ENCODE results near the gene COL24A1. TPM values are rescaled to one million over a fixed set of nuclear protein-coding genes. Genes with fewer than 3 reads are reported as not detected.

Gene COL24A1
- not detected for total RNA-seq

- Mint-ChIP-seq H3K27ac (no peak within 1 kb of the TSS), H3K36me3 (no peaks in the 10 kb centered on the region), H3K9me3 (no peaks in the 10 kb centered on the region), H3K4me3 (no peak within 1 kb of the TSS), H3K27me3 (peaks cover 26% of the 10 kb centered on the region), H3K4me1 (ENCODE audit: low read depth) (peaks cover 4% of the 10 kb centered on the region)
- DNase-seq: no peak
- CTCF ChIA-PET: no interaction called here
- POLR2A ChIA-PET: no interaction called here
- intact Hi-C loops (cut with micrococcal nuclease): no loop called here
These were observed at the start of gene COL24A1 for GRCh38 chr1:86156566-86157455. COL24A1 (minus strand) TSS chr1:86156772; CDS start chr1:86156396, 376 bp downstream.

- CTCF ChIA-PET: no interaction called here
- POLR2A ChIA-PET: no interaction called here
- no peak for DNase-seq
- no peaks in the 10 kb centered on the region for H3K27me3 Mint-ChIP-seq
- intact Hi-C loops (cut with micrococcal nuclease): no loop called here
- no peaks in the 10 kb centered on the region for H3K9me3 Mint-ChIP-seq
- H3K4me1 Mint-ChIP-seq (ENCODE audit: low read depth): no peaks in the 10 kb centered on the region
- H3K36me3 Mint-ChIP-seq: no peaks in the 10 kb centered on the region
- no peak overlapping the region for H3K27ac Mint-ChIP-seq
- no peak overlapping the region for H3K4me3 Mint-ChIP-seq
These were observed 49.2 kb upstream of the COL24A1 start for GRCh38 chr1:86205741-86206140.

GRCh38 chr1:86202552-86203340 lies 46.2 kb upstream of the COL24A1 start:
- H3K36me3 Mint-ChIP-seq: no peaks in the 10 kb centered on the region
- ChIA-PET POLR2A (no interaction called here), CTCF (interaction anchor here (0.6 kb wide), 1 partner anchor 155 kb away, joined by 3 read pairs; no protein-coding TSS in a partner anchor)
- no peak overlapping the region for H3K27ac Mint-ChIP-seq
- no peaks in the 10 kb centered on the region for H3K9me3 Mint-ChIP-seq
- intact Hi-C loops (cut with micrococcal nuclease): no loop called here
- H3K4me1 Mint-ChIP-seq (ENCODE audit: low read depth): no peaks in the 10 kb centered on the region
- H3K27me3 Mint-ChIP-seq: no peaks in the 10 kb centered on the region
- no peak overlapping the region for H3K4me3 Mint-ChIP-seq
- no peak for DNase-seq

DNA sequence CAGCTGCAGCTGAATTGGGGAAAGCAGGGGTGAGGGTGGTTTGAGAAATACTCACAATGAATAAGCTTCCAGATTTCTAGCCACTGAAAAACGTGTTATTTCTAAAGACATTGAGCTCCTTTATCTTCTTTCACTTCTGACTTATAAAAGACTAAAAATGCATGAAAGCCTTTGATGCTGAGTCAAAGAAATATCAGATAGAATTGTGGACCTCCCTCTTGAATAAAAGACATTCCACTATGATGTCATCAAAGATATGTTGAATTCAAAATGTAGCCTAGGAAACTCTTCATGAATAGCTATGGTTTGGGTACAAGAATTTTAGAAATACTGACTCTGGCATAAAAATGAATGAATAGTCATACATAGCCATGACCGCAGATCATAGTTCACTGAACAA lies 44.7 kb upstream of the COL24A1 start:
- no peaks in the 10 kb centered on the region for H3K36me3 Mint-ChIP-seq
- POLR2A ChIA-PET: no interaction called here
- H3K27me3 Mint-ChIP-seq: no peaks in the 10 kb centered on the region
- H3K4me1 Mint-ChIP-seq (ENCODE audit: low read depth): no peaks in the 10 kb centered on the region
- H3K9me3 Mint-ChIP-seq: no peaks in the 10 kb centered on the region
- intact Hi-C loops (cut with micrococcal nuclease): no loop called here
- H3K4me3 Mint-ChIP-seq: no peak overlapping the region
- H3K27ac Mint-ChIP-seq: no peak overlapping the region
- CTCF ChIA-PET: interaction anchor here (0.5 kb wide), 1 partner anchor 878 kb away, joined by 3 read pairs; no protein-coding TSS in a partner anchor
- DNase-seq: no peak

GRCh38 chr1:86200901-86201300 lies 44.3 kb upstream of the COL24A1 start:
- H3K4me3 Mint-ChIP-seq: no peak overlapping the region
- no peaks in the 10 kb centered on the region for H3K4me1 Mint-ChIP-seq (ENCODE audit: low read depth)
- H3K27me3 Mint-ChIP-seq: no peaks in the 10 kb centered on the region

GRCh38 chr1:86197206-86197855 lies 40.8 kb upstream of the COL24A1 start:
- H3K9me3 Mint-ChIP-seq: no peaks in the 10 kb centered on the region
- no peaks in the 10 kb centered on the region for H3K4me1 Mint-ChIP-seq (ENCODE audit: low read depth)
- CTCF ChIA-PET: no interaction called here
- POLR2A ChIA-PET: no interaction called here
- no peak for DNase-seq
- no peaks in the 10 kb centered on the region for H3K36me3 Mint-ChIP-seq
- intact Hi-C loops (cut with micrococcal nuclease): no loop called here
- H3K4me3 Mint-ChIP-seq: no peak overlapping the region
- no peak overlapping the region for H3K27ac Mint-ChIP-seq
- H3K27me3 Mint-ChIP-seq: no peaks in the 10 kb centered on the region

More at GRCh38 chr1:86200901-86201300, 44.3 kb upstream of the COL24A1 start:
- intact Hi-C loops (cut with micrococcal nuclease): no loop called here
- H3K27ac Mint-ChIP-seq: no peak overlapping the region
- no peaks in the 10 kb centered on the region for H3K36me3 Mint-ChIP-seq
- POLR2A ChIA-PET: no interaction called here
- DNase-seq: no peak
- CTCF ChIA-PET: interaction anchor here (0.5 kb wide), 1 partner anchor 878 kb away, joined by 3 read pairs; no protein-coding TSS in a partner anchor
- H3K9me3 Mint-ChIP-seq: no peaks in the 10 kb centered on the region

DNA sequence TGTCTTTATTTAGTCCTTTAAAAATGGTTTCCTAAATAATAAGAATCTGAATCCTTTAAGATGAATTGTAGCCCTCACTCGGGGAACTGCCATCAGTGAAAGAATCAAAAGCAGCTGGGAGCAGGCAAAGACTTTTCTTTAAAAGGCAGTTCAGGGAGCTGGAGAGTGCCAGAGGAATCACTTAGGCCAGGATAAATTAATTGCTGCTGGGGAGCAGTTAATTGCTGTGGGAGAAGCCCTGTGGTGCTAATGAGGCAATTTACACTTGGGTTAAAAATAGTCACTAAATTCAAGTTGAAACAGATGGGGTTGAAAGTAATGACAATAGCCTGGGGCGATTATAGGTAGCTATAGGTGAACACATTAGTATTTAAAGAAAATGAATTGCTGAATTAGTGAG lies 38.7 kb upstream of the COL24A1 start:
- DNase-seq: no peak
- no peaks in the 10 kb centered on the region for H3K4me1 Mint-ChIP-seq (ENCODE audit: low read depth)
- ChIA-PET CTCF (no interaction called here), POLR2A (no interaction called here)
- H3K27me3 Mint-ChIP-seq: no peaks in the 10 kb centered on the region
- H3K9me3 Mint-ChIP-seq: no peaks in the 10 kb centered on the region
- intact Hi-C loops (cut with micrococcal nuclease): no loop called here
- H3K36me3 Mint-ChIP-seq: no peaks in the 10 kb centered on the region
- H3K4me3 Mint-ChIP-seq: no peak overlapping the region
- no peak overlapping the region for H3K27ac Mint-ChIP-seq

DNA sequence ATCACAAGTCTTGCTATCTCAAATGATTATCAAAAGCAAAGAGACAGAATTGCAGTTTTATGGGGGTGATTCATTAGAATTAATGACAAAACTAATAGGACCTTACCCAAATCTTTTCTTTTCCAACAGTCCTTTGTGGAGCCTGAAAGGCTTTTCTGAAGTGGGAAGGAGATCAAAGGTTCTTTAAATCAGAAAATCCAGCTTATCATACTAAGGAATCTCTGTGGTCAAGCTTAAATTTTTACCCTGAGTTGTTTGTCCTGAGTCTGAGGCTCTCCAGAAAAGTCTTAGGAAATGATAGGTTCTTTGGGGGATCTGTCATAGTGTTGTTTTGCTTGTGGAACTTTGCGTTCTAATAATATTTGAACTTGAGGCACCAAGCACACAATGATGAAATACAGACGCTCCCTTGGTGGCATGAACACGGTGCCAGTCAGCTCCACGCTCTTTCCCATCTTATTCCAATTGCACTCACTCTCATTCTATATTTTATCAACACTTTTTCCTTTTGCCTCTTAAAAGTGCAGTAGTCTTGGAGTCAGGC lies 38.0 kb upstream of the COL24A1 start:
- POLR2A ChIA-PET: no interaction called here
- H3K4me1 Mint-ChIP-seq (ENCODE audit: low read depth): no peaks in the 10 kb centered on the region
- no peaks in the 10 kb centered on the region for H3K9me3 Mint-ChIP-seq
- CTCF ChIA-PET: interaction anchor here (0.6 kb wide), 1 partner anchor 17 kb away, joined by 3 read pairs; no protein-coding TSS in a partner anchor
- no peak overlapping the region for H3K4me3 Mint-ChIP-seq
- no peaks in the 10 kb centered on the region for H3K36me3 Mint-ChIP-seq
- H3K27me3 Mint-ChIP-seq: no peaks in the 10 kb centered on the region
- no peak overlapping the region for H3K27ac Mint-ChIP-seq
- intact Hi-C loops (cut with micrococcal nuclease): no loop called here
- no peak for DNase-seq

- no peaks in the 10 kb centered on the region for H3K9me3 Mint-ChIP-seq
- no peaks in the 10 kb centered on the region for H3K36me3 Mint-ChIP-seq
- intact Hi-C loops (cut with micrococcal nuclease): no loop called here
- H3K4me1 Mint-ChIP-seq (ENCODE audit: low read depth): no peaks in the 10 kb centered on the region
- no peak for DNase-seq
- H3K4me3 Mint-ChIP-seq: no peak overlapping the region
- H3K27me3 Mint-ChIP-seq: no peaks in the 10 kb centered on the region
- ChIA-PET POLR2A (no interaction called here), CTCF (no interaction called here)
- no peak overlapping the region for H3K27ac Mint-ChIP-seq
These were observed 35.8 kb upstream of the COL24A1 start for GRCh38 chr1:86192417-86192816.

GRCh38 chr1:86191958-86192357 lies 35.4 kb upstream of the COL24A1 start:
- Mint-ChIP-seq H3K36me3 (no peaks in the 10 kb centered on the region), H3K27ac (no peak overlapping the region), H3K4me3 (no peak overlapping the region), H3K9me3 (no peaks in the 10 kb centered on the region), H3K4me1 (ENCODE audit: low read depth) (no peaks in the 10 kb centered on the region), H3K27me3 (no peaks in the 10 kb centered on the region)
- no peak for DNase-seq
- intact Hi-C loops (cut with micrococcal nuclease): no loop called here
- POLR2A ChIA-PET: no interaction called here
- CTCF ChIA-PET: no interaction called here

GRCh38 chr1:86190873-86191272 lies 34.3 kb upstream of the COL24A1 start:
- Mint-ChIP-seq H3K36me3 (no peaks in the 10 kb centered on the region), H3K27me3 (no peaks in the 10 kb centered on the region), H3K9me3 (no peaks in the 10 kb centered on the region), H3K4me3 (no peak overlapping the region), H3K27ac (no peak overlapping the region), H3K4me1 (ENCODE audit: low read depth) (no peaks in the 10 kb centered on the region)
- CTCF ChIA-PET: no interaction called here
- no peak for DNase-seq
- intact Hi-C loops (cut with micrococcal nuclease): no loop called here
- POLR2A ChIA-PET: no interaction called here

DNA sequence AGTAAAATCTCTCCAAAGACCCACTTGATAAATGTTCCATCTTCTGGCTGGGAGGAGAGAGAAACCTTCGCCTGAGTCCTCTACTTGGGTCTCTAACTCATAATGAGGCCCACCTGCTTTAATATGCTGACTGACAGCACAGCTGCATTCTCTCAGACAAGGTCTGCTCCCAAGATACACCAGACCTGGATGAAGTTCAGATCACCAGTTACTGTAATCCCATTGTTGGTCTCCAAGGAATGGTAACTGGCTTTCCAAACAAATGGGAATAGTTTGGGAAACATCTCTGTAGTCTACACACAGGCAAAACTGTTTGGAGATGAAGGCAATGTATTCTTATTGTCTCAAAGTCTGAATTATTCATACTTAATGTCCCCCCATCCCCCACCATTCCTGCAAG lies 27.9 kb upstream of the COL24A1 start:
- H3K4me1 Mint-ChIP-seq (ENCODE audit: low read depth): no peaks in the 10 kb centered on the region
- no peaks in the 10 kb centered on the region for H3K36me3 Mint-ChIP-seq
- CTCF ChIA-PET: no interaction called here
- H3K4me3 Mint-ChIP-seq: no peak overlapping the region
- POLR2A ChIA-PET: no interaction called here
- H3K9me3 Mint-ChIP-seq: peaks cover 2% of the 10 kb centered on the region
- no peak for DNase-seq
- no peak overlapping the region for H3K27ac Mint-ChIP-seq
- H3K27me3 Mint-ChIP-seq: no peaks in the 10 kb centered on the region
- intact Hi-C loops (cut with micrococcal nuclease): no loop called here
